Brain microvascular endothelial cell (primary cell): ENCODE data around the gene ADGRL3.

Experiments used
- DNase-seq: peaks from one replicate; pipeline ENCODE4 v3.0.0-alpha.2; 2020
- H3K27ac ChIP-seq: fragments of 250-450 bp; sonication (Bioruptor Pico); 2 replicates; pipeline ENCODE4 v1.5.1; 2020; ENCODE audit warnings: mild to moderate bottlenecking, moderate library complexity
- H3K27me3 ChIP-seq: fragments of 250-450 bp; sonication (Bioruptor Pico); replicated peaks from 2 replicates; pipeline ENCODE4 v1.5.1; 2020; ENCODE audit warnings: mild to moderate bottlenecking
- H3K36me3 ChIP-seq: fragments of 250-450 bp; sonication (Bioruptor Pico); replicated peaks from 2 replicates; pipeline ENCODE4 v1.5.1; 2020; ENCODE audit warnings: mild to moderate bottlenecking
- H3K4me3 ChIP-seq: 2 replicates; pipeline ENCODE4 v1.5.1; 2011; ENCODE audit warnings: low read depth, mild to moderate bottlenecking, control low read depth, low read length, moderate library complexity
- in situ Hi-C: cut with HindIII; loops from 2 replicates; pipeline ENCODE4 v1.10.0; 2017; ENCODE audit warnings: low sequenced_read_pairs, low pct_ligation_motif_present
- TF ChIP-seq, protein P1 (sequence below): IDR thresholded peaks from 2 replicates; pipeline ENCODE4 v1.5.1; 2011; ENCODE audit warnings: low read depth, mild to moderate bottlenecking, moderate library complexity, low read length, control low read depth, inconsistent platforms; ENCODE audit errors: missing control alignments

The ADGRL3 gene

GRCh38 chr4:62087706-62088105 lies 887.6 kb downstream of the ADGRL3 start:
- no peak overlapping the region for H3K4me3 ChIP-seq
- no peak overlapping the region for H3K27ac ChIP-seq
- no peaks in the 10 kb centered on the region for H3K36me3 ChIP-seq
- TF ChIP-seq, protein P1, sequence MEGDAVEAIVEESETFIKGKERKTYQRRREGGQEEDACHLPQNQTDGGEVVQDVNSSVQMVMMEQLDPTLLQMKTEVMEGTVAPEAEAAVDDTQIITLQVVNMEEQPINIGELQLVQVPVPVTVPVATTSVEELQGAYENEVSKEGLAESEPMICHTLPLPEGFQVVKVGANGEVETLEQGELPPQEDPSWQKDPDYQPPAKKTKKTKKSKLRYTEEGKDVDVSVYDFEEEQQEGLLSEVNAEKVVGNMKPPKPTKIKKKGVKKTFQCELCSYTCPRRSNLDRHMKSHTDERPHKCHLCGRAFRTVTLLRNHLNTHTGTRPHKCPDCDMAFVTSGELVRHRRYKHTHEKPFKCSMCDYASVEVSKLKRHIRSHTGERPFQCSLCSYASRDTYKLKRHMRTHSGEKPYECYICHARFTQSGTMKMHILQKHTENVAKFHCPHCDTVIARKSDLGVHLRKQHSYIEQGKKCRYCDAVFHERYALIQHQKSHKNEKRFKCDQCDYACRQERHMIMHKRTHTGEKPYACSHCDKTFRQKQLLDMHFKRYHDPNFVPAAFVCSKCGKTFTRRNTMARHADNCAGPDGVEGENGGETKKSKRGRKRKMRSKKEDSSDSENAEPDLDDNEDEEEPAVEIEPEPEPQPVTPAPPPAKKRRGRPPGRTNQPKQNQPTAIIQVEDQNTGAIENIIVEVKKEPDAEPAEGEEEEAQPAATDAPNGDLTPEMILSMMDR: no peak
- in situ Hi-C loops: no loop called here
- H3K27me3 ChIP-seq: no peaks in the 10 kb centered on the region
- no peak for DNase-seq

DNA sequence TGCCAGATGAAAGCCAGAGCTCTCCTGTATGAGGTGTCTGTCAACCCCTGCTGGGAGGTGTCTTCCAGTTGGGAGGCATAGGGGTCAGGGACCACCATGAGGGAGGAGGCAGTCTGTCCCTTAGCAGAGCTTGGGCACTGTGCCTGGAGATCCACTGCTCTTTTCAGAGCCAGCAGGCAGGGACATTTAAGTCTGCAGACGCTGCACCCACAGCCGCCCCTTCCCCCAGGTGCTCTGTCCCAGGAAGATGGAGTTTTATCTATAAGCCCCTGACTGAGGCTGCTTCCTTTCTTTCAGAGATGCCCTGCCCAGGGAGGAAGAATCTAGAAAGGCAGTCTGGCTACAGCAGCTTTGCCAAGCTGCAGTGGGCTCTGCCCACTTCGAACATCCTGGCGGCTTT lies 893.6 kb downstream of the ADGRL3 start:
- TF ChIP-seq, protein P1: no peak
- Histone ChIP-seq H3K27me3 (no peaks in the 10 kb centered on the region), H3K27ac (no peak overlapping the region), H3K36me3 (no peaks in the 10 kb centered on the region), H3K4me3 (no peak overlapping the region)
- in situ Hi-C loops: no loop called here
- no peak for DNase-seq

DNA sequence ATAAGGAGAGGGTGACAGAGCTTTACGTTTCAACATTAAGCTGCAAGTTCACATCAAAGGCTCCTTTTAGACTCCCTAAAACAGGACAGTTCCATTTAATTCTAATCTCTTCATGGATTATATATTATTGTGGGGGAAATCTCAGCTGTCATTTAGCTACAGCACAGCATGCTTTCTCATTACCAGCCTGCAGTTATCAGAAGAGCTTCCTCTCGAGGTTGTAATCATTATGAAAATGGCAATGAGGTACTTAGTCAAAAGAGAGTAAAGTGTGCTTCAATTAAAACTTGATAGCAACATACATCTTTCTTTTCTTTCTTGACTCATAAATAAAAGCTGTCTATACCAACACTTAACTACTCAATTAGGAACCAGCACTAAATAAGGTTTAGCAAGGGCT lies 896.8 kb downstream of the ADGRL3 start:
- no peak for DNase-seq
- no peak overlapping the region for H3K27ac ChIP-seq
- H3K27me3 ChIP-seq: no peaks in the 10 kb centered on the region
- no peaks in the 10 kb centered on the region for H3K36me3 ChIP-seq
- no peak overlapping the region for H3K4me3 ChIP-seq
- TF ChIP-seq, protein P1: no peak
- in situ Hi-C loops: no loop called here

DNA sequence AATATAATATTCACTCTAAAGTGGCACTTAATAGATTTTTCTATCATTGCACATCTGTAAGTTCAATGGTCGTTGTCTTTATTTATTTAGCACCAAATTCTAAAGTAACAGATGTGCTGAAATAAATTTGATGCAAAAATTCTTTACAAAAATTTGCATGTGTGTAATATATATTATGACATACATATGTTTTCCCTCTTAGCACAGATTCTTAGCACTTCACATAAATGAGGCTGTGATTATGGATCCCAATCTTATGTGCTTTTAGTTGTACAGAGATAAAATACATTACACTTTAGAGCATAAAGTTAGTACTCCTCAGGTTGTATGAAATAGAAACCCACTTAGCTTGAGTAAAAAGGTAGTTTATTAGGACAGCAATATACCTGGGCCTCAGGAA lies 915.1 kb downstream of the ADGRL3 start:
- no peak overlapping the region for H3K4me3 ChIP-seq
- no peaks in the 10 kb centered on the region for H3K27me3 ChIP-seq
- in situ Hi-C loops: no loop called here
- no peak overlapping the region for H3K27ac ChIP-seq
- DNase-seq: no peak
- TF ChIP-seq, protein P1: no peak
- H3K36me3 ChIP-seq: no peaks in the 10 kb centered on the region

DNA sequence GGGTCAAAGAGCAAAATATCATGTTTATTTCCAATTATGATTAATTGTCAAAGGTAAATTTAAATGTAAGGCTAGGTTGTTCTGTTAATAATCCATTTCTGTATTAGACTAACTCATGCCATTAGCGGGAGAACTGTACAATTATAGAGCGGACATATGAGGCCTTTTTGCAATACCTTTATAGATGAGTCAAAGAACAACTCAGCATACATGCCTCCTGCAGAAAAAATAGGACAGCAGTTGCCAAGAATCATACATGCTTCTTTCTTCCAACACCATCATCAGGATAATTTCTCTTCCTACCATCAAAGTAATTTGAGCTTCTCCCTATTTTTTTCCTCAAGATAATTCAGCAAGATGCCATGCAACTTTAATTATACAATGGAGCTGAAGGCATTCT lies 917.8 kb downstream of the ADGRL3 start:
- Histone ChIP-seq H3K36me3 (no peaks in the 10 kb centered on the region), H3K27me3 (no peaks in the 10 kb centered on the region), H3K27ac (no peak overlapping the region), H3K4me3 (no peak overlapping the region)
- in situ Hi-C loops: no loop called here
- DNase-seq: no peak
- TF ChIP-seq, protein P1: no peak

DNA sequence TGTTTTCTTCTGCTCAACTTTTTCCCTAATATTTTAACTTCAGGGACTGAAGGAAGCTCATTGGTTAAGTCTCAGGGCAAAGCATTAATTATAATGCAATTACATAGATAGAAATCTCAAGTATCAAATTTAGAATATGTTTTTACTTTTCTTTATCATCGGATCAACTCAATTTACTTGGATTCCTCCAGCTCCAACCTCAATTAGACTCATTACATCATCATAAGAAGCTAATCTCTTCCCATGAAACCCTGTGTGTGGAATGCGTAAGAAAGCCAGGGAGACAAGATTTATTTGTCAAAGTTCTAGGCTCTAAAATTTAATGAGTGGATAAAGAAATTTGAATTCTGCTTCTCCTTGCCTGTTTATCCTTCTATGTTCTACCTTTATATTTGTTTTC lies 918.4 kb downstream of the ADGRL3 start:
- H3K27me3 ChIP-seq: no peaks in the 10 kb centered on the region
- in situ Hi-C loops: no loop called here
- TF ChIP-seq, protein P1: no peak
- no peak overlapping the region for H3K4me3 ChIP-seq
- no peak for DNase-seq
- H3K27ac ChIP-seq: no peak overlapping the region
- H3K36me3 ChIP-seq: no peaks in the 10 kb centered on the region
